ENCODE data around the gene PFKL.

DNA sequence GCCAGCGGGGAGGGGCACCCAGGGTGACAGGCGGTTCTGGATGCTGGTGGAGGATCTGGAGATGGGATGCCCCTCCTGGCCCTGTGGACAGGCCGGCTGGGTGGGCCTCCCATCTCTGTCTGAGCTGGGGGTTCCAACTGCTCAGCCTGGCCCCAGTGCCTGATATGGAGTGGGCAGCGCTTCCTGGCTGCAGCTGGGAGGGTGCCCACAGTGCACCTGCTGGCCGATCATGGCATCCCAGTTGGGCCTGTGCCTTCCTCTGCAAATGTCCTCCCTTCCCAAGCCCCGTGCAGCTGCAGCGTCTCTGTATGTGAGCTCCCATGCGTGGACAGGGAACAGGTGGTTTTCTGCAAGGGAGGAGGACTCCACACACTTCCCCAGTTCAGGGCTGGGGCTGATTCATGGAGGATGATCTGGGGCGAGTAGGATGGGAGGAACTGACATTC is 2.1 kb downstream of the PFKL start:
- TF ChIP-seq CTCF (IDR thresholded peaks at IDR 0.05) = peak in 4 of 5 experiments; percentile 1 to 63 (median 42)
- TF ChIP-seq POLR2A (IDR thresholded peaks at IDR 0.05) = no peak
- no peak for TF ChIP-seq EP300 (IDR thresholded peaks at IDR 0.05; ENCODE audit: low read depth)
- no peak for TF ChIP-seq POLR2AphosphoS5 (IDR thresholded peaks at IDR 0.05)
